HepG2 (cell line): ENCODE results near the gene DUSP21. TPM values are rescaled to one million over a fixed set of nuclear protein-coding genes. Genes with fewer than 3 reads are reported as not detected.

Experiments
- ATF2 ChIP-seq: sonication (generic); formaldehyde crosslinking; IDR thresholded peaks from 2 replicates; pipeline ENCODE4 v1.4.0; 2020; ENCODE audit warnings: missing genetic modification reagents
- BRF2 ChIP-seq: sonication (generic); formaldehyde crosslinking; IDR thresholded peaks from 2 replicates; pipeline ENCODE4 v1.8.1; 2022; ENCODE audit warnings: mild to moderate bottlenecking, missing genetic modification reagents
- CREM ChIP-seq, 2 experiments: sonication (generic) in 1 of 2; formaldehyde crosslinking in 1 of 2; IDR thresholded peaks; 2 replicates each; pipeline versions ENCODE4 v1.4.0 to v1.6.1; 2016 to 2020; ENCODE audit warnings: antibody characterized with exemption in 1 of 2, mild to moderate bottlenecking in 1 of 2, missing genetic modification reagents in 1 of 2
- GMEB1 ChIP-seq: sonication (generic); formaldehyde crosslinking; IDR thresholded peaks from 2 replicates; pipeline ENCODE4 v1.5.1; 2020; ENCODE audit warnings: missing genetic modification reagents, mild to moderate bottlenecking, borderline replicate concordance
- GMEB2 ChIP-seq: IDR thresholded peaks from 2 replicates; pipeline ENCODE4 v1.6.1; 2016; ENCODE audit warnings: missing biosample characterization, missing genetic modification reagents, low read depth
- SMAD3 ChIP-seq: sonication (generic); formaldehyde crosslinking; IDR thresholded peaks from 2 replicates; pipeline ENCODE4 v1.4.0; 2020; ENCODE audit warnings: missing genetic modification reagents
- TBX2 ChIP-seq: sonication (generic); formaldehyde crosslinking; IDR thresholded peaks from 2 replicates; pipeline ENCODE4 v1.5.0; 2020; ENCODE audit warnings: missing genetic modification reagents, mild to moderate bottlenecking, borderline replicate concordance
- TFDP1 ChIP-seq: IDR thresholded peaks from 2 replicates; pipeline ENCODE4 v1.6.1; 2016; ENCODE audit warnings: missing compliant biosample characterization, missing genetic modification reagents, borderline replicate concordance
- ZNF207 ChIP-seq: fragments of 450-650 bp; IDR thresholded peaks from 2 replicates; pipeline ENCODE4 v1.6.1; 2016; ENCODE audit warnings: antibody characterized with exemption, borderline replicate concordance
- ZNF331 ChIP-seq: sonication (generic); formaldehyde crosslinking; IDR thresholded peaks from 2 replicates; pipeline ENCODE4 v1.4.0; 2020; ENCODE audit warnings: missing genetic modification reagents
- ZNF414 ChIP-seq: sonication (generic); formaldehyde crosslinking; IDR thresholded peaks from 2 replicates; pipeline ENCODE4 v1.5.0; 2020; ENCODE audit warnings: missing genetic modification reagents
- ZNF646 ChIP-seq: sonication (generic); formaldehyde crosslinking; IDR thresholded peaks from 2 replicates; pipeline ENCODE4 v1.9.0; 2021; ENCODE audit warnings: mild to moderate bottlenecking, missing genetic modification reagents
- polyA plus RNA-seq, 8 experiments: library from polyadenylated mRNA; depleted of rRNA in 3 of 8; stranded (reverse) in 7 of 8; unstranded in 1 of 8; fragments of >200 nt; fragmentation: Illumina TruSeq in 4 of 8; extraction: Trizol in 4 of 8; gene quantifications; 2 replicates each; pipeline versions ENCODE4 v1.2.1 to v1.2.3, GENCODE V29; 2011 to 2016; ENCODE audit warnings: low read depth in 4 of 8, missing spikeins in 1 of 8, mixed read lengths in 1 of 8; ENCODE audit not compliant: insufficient read depth in 1 of 8
- total RNA-seq, 5 experiments: library from RNA; depleted of rRNA; stranded (reverse); fragments of >200 nt; fragmentation: Illumina TruSeq; extraction: Trizol; gene quantifications; 2 replicates each; pipeline ENCODE4 v1.2.3, GENCODE V29; 2016; ENCODE audit warnings: low read depth in 1 of 5

The DUSP21 gene
- total and polyA plus RNA-seq, 2 of the 13 experiments (the other 11 are each of a cell fraction or from before 2014, with no cell fraction given) = not detected

GRCh38 chrX:44872821-44873414, 29.1 kb downstream of the DUSP21 start, which contains the start of gene KDM6A (continued):
- TF ChIP-seq CREM (IDR thresholded peaks at IDR 0.05) (peak; percentile 75), CREM (CRISPR knock-in tag; IDR thresholded peaks at IDR 0.05) (no peak), TBX2 (0 out of 2 replicates have a peak, but pooled peaks have one; percentile 24), ZNF414 (CRISPR knock-in tag) (no peak), TFDP1 (CRISPR knock-in tag) (0 out of 2 replicates have a peak, but pooled peaks have one; percentile 27), ZNF331 (CRISPR knock-in tag) (no peak), ATF2 (CRISPR knock-in tag) (peak; percentile 50; the same call in 1 of the 2 replicates), GMEB1 (CRISPR knock-in tag) (peak; percentile 87), SMAD3 (CRISPR knock-in tag) (no peak), ZNF646 (CRISPR knock-in tag) (peak; percentile 76; the same call in 1 of the 2 replicates), BRF2 (CRISPR knock-in tag) (no peak), ZNF207 (no peak), GMEB2 (CRISPR knock-in tag) (peak; percentile 50; the same call in 1 of the 2 replicates)
